Measurements from ENCODE around the gene FAM162A. TPM values are rescaled to one million over a fixed set of nuclear protein-coding genes. Genes with fewer than 3 reads are reported as not detected.

The FAM162A gene
- total RNA-seq, 1 donor from 2014 or later, result 14.3 TPM

DNA sequence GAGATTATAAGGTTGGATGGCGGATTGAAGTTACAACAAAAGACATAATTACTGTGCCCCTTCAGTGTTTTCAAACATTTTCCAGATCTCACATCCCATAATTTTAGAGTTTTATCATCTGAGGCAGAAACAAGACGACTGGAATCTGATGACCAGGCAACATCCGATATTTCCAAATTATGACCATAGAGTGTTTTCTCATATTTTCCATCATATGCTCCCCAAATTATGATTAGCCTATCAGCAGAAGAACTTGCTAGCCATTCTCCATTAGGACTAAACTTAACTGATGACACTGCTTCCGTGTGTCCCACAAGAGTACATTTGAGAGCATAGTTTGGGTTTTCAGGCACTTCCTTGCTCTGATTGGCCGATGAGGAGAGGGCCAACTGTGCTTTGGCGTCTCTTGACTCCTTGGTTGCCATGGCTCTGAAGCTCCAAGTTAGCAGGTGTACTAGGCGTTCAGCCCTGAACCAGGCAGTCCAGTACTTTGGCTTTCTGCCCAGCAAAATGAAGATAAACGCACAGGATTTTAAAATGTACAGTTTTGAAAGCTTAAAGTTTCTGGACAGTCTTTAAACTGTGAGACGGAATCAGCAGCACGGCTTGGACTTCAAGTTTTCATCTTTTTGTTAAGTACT, 31.2 kb downstream of the FAM162A start:
- TF ChIP-seq, protein P1, sequence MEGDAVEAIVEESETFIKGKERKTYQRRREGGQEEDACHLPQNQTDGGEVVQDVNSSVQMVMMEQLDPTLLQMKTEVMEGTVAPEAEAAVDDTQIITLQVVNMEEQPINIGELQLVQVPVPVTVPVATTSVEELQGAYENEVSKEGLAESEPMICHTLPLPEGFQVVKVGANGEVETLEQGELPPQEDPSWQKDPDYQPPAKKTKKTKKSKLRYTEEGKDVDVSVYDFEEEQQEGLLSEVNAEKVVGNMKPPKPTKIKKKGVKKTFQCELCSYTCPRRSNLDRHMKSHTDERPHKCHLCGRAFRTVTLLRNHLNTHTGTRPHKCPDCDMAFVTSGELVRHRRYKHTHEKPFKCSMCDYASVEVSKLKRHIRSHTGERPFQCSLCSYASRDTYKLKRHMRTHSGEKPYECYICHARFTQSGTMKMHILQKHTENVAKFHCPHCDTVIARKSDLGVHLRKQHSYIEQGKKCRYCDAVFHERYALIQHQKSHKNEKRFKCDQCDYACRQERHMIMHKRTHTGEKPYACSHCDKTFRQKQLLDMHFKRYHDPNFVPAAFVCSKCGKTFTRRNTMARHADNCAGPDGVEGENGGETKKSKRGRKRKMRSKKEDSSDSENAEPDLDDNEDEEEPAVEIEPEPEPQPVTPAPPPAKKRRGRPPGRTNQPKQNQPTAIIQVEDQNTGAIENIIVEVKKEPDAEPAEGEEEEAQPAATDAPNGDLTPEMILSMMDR (IDR thresholded peaks at IDR 0.05; ENCODE audit: insufficient read depth, low read length, poor library complexity, severe bottlenecking), result no peak
- Histone ChIP-seq H3K4me3 (ENCODE audit: low read depth, low read length) (peak overlapping the region; percentile 84), H3K27me3 (ENCODE audit: control insufficient read depth, insufficient read depth, low read length) (no peaks in the 10 kb centered on the region), H3K36me3 (ENCODE audit: control insufficient read depth, insufficient read depth, low read length) (no peaks in the 10 kb centered on the region)
- DNase-seq (ENCODE audit: low read depth), result peak; percentile 39

DNA sequence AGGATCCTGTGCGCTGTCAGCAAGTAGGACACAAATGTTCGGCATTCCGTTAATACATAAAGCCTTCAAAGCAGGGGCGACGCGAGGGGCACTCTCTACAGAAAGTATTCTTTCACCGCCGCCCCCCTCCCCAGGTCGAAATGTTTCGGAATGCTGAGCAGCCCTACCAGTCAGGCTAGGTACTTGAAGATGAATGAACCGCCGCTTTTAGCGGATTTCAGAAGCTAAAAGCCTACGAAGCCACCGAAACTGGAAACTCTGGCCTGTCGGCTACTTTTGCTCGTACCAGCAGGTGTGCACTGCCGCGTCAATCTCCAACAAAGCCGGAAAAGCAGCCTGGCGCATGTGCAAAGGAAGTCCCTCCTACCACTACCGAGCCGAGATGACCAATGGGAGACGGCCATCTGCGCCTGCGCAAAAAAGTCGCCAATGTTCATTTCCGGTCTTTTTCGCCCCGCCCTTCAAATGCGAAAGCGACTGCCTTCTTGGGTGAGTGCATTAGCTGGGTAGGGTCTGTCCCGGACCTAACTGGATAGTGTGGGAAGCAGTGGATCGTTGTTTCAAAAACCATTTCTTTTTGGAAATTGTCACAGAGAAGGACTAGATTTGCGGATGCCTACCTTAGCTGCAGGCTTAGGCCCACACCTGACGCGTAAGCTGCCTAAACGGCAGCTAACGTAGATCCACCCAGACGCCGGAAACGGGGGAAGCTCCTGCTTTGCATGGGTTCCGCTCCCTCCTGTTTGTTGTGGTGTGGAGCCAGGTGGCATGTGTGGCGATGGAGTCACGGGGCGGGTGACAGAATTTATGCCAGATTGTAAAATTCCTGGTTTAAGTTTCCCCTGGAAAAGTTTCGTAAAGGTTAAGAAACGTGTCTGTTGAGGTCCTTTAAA, 32.0 kb downstream of the FAM162A start, which contains the start of gene WDR5B:
Gene WDR5B (minus strand): TSS at position 301 of the 893 bp plus-strand sequence. CDS start 534 bp downstream, outside the sequence.
- TF ChIP-seq, protein P1 (IDR thresholded peaks at IDR 0.05; ENCODE audit: insufficient read depth, low read length, poor library complexity, severe bottlenecking), result peak; percentile 15
- Histone ChIP-seq H3K36me3 (ENCODE audit: control insufficient read depth, insufficient read depth, low read length) (no peaks in the 10 kb centered on the region), H3K4me3 (ENCODE audit: low read depth, low read length) (peak within 1 kb of the TSS; percentile 84), H3K27me3 (ENCODE audit: control insufficient read depth, insufficient read depth, low read length) (no peaks in the 10 kb centered on the region)
- peak; percentile 88 for DNase-seq (ENCODE audit: low read depth)

DNA sequence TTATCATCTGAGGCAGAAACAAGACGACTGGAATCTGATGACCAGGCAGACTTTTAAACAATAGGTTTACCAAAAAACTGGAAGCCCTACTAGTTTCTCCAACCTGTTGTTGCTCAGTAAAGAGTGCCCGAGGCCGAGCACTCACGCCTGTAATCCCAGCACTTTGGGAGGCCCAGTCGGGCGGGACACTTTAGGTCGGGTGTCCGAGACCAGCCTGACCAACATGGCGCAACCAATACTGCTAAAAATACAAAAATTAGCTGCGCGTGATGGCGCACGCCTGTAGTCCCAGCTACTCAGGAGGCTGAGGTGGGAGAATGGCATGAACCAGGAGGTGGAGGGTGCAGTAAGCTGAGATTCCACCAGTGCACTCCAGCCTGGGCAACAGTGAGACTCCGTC, 33.0 kb downstream of the FAM162A start:
- H3K4me3 ChIP-seq (ENCODE audit: low read depth, low read length), result peak overlapping the region; percentile 84
- TF ChIP-seq, protein P1 (IDR thresholded peaks at IDR 0.05; ENCODE audit: insufficient read depth, low read length, poor library complexity, severe bottlenecking), result no peak
- no peak for DNase-seq (ENCODE audit: low read depth)
- H3K36me3 ChIP-seq (ENCODE audit: control insufficient read depth, insufficient read depth, low read length), result no peaks in the 10 kb centered on the region
- H3K27me3 ChIP-seq (ENCODE audit: control insufficient read depth, insufficient read depth, low read length), result no peaks in the 10 kb centered on the region

DNA sequence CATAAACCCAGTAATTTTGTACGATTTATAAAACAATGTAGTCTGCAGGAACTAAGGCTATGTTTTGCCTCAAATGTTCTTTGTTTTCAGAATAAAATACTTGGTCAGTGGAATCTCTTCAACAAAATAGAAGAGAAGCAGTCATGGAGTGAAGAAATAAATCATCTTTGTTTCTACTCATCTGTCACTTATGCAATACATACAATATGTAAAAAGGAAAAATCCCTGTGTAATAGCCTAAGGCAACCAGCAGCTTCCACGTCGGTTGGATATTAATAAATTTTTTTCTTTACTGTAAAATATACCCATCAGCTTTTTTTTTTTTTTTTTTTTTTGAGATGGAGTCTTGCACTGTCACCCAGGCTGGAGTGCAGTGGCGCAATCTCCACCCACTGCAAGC, 37.1 kb downstream of the FAM162A start:
- no peak overlapping the region for H3K4me3 ChIP-seq (ENCODE audit: low read depth, low read length)
- TF ChIP-seq, protein P1 (IDR thresholded peaks at IDR 0.05; ENCODE audit: insufficient read depth, low read length, poor library complexity, severe bottlenecking), result no peak
- no peaks in the 10 kb centered on the region for H3K27me3 ChIP-seq (ENCODE audit: control insufficient read depth, insufficient read depth, low read length)
- DNase-seq (ENCODE audit: low read depth), result no peak
- H3K36me3 ChIP-seq (ENCODE audit: control insufficient read depth, insufficient read depth, low read length), result peaks cover 2% of the 10 kb centered on the region

DNA sequence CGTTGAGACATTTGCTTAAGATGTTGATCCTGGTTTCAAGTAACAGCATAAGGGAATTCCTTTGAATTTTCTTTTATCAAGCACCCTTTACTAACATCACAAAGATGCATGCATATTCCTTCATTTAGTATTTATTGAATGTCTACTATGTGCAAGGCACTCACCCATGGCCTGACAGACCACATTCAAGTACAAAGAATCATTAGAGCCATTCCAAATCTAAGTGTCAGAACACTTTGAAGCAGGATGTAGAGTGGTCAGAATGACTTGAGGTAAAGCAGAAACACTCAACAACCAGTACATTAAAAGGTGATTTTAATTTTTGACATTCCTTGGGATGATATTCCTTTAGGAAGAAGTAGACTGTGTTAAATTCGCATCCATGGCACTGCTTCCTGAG, 37.9 kb downstream of the FAM162A start:
- no peaks in the 10 kb centered on the region for H3K27me3 ChIP-seq (ENCODE audit: control insufficient read depth, insufficient read depth, low read length)
- H3K4me3 ChIP-seq (ENCODE audit: low read depth, low read length), result no peak overlapping the region
- DNase-seq (ENCODE audit: low read depth), result no peak
- peaks cover 5% of the 10 kb centered on the region for H3K36me3 ChIP-seq (ENCODE audit: control insufficient read depth, insufficient read depth, low read length)
- TF ChIP-seq, protein P1 (IDR thresholded peaks at IDR 0.05; ENCODE audit: insufficient read depth, low read length, poor library complexity, severe bottlenecking), result no peak
